Keratinocyte (primary cell): ENCODE data around the gene KIF13A. TPM values are rescaled to one million over a fixed set of nuclear protein-coding genes. Genes with fewer than 3 reads are reported as not detected.

Source experiments
- DNase-seq: peaks from one replicate; pipeline ENCODE4 v3.0.0-alpha.2; 2011; ENCODE audit warnings: low read depth, missing footprints, low spot score
- FAIRE-seq: peaks from 2 replicates; lab custom pipeline; 2011; peaks lifted over from hg19 to GRCh38; lab: Jason Lieb, UNC
- H2AFZ ChIP-seq: 2 replicates; pipeline ENCODE4 v1.6.0; 2012; ENCODE audit warnings: low read length, control low read depth, inconsistent platforms; ENCODE audit not compliant: control insufficient read depth
- H3K27ac ChIP-seq: 2 replicates; pipeline ENCODE4 v1.5.1; 2011; ENCODE audit warnings: low read length; ENCODE audit not compliant: control insufficient read depth, insufficient read depth
- H3K27me3 ChIP-seq: 3 replicates; pipeline ENCODE4 v1.6.0; 2011; ENCODE audit warnings: low read length; ENCODE audit not compliant: control insufficient read depth, insufficient read depth; ENCODE audit errors: extremely low read depth
- H3K36me3 ChIP-seq, 2 experiments: 2 replicates in 1 of 2; 3 replicates in 1 of 2; pipeline ENCODE4 v1.5.1; 2011; ENCODE audit warnings: low read length in 2 of 2, mild to moderate bottlenecking in 1 of 2; ENCODE audit not compliant: control insufficient read depth in 2 of 2, insufficient read depth in 2 of 2; ENCODE audit errors: extremely low read depth in 1 of 2
- H3K4me1 ChIP-seq: 3 replicates; pipeline ENCODE4 v1.5.1; 2011; ENCODE audit warnings: low read length; ENCODE audit not compliant: control insufficient read depth, insufficient read depth; ENCODE audit errors: extremely low read depth
- H3K4me2 ChIP-seq: 3 replicates; pipeline ENCODE4 v1.6.0; 2011; ENCODE audit warnings: low read depth, low read length; ENCODE audit not compliant: control insufficient read depth, insufficient read depth; ENCODE audit errors: extremely low read depth
- H3K4me3 ChIP-seq, 3 experiments: fragments of 200-600 bp in 1 of 3; sonication (generic) in 1 of 3; 2 replicates in 2 of 3; 3 replicates in 1 of 3; pipeline ENCODE4 v1.5.1; 2011 to 2016; ENCODE audit warnings: low read length in 3 of 3, mild to moderate bottlenecking in 3 of 3, control low read depth in 2 of 3, inconsistent platforms in 1 of 3, low read depth in 1 of 3, mixed read lengths in 1 of 3, mixed run types in 1 of 3, moderate library complexity in 1 of 3; ENCODE audit not compliant: control insufficient read depth in 2 of 3, insufficient read depth in 2 of 3; ENCODE audit errors: extremely low read depth in 1 of 3
- H3K79me2 ChIP-seq: 2 replicates; pipeline ENCODE4 v1.6.0; 2012; ENCODE audit warnings: low read length; ENCODE audit not compliant: control insufficient read depth, insufficient read depth
- H3K9ac ChIP-seq: 3 replicates; pipeline ENCODE4 v1.6.0; 2011; ENCODE audit warnings: low read length; ENCODE audit not compliant: control insufficient read depth, insufficient read depth; ENCODE audit errors: extremely low read depth
- H3K9me1 ChIP-seq: 3 replicates; pipeline ENCODE4 v1.6.0; 2011; ENCODE audit warnings: low read length; ENCODE audit not compliant: control insufficient read depth, insufficient read depth; ENCODE audit errors: extremely low read depth
- H3K9me3 ChIP-seq: 2 replicates; pipeline ENCODE4 v1.5.1; 2012; ENCODE audit warnings: low read depth, low read length; ENCODE audit not compliant: control insufficient read depth
- H4K20me1 ChIP-seq: 3 replicates; pipeline ENCODE4 v1.6.0; 2011; ENCODE audit warnings: low read length; ENCODE audit not compliant: control insufficient read depth, insufficient read depth; ENCODE audit errors: extremely low read depth
- CTCF ChIP-seq, 3 experiments: IDR thresholded peaks in 1 of 3; conservative IDR thresholded peaks in 1 of 3; optimal IDR thresholded peaks in 1 of 3; 2 replicates in 2 of 3; 3 replicates in 1 of 3; pipeline versions ENCODE3 to v1.5.1; 2011; ENCODE audit warnings: low read length in 3 of 3, mild to moderate bottlenecking in 3 of 3, moderate library complexity in 2 of 3, control low read depth in 1 of 3, inconsistent platforms in 1 of 3; ENCODE audit not compliant: insufficient read depth in 2 of 3; ENCODE audit errors: extremely low read depth in 1 of 3
- EZH2 ChIP-seq: IDR thresholded peaks from one replicate; pipeline ENCODE4 v1.6.1; 2012; ENCODE audit warnings: inconsistent platforms, mild to moderate bottlenecking, low read length, moderate library complexity
- dilution Hi-C: fragments of 300-500 bp; cut with MboI; formaldehyde crosslinking; loops from one replicate; pipeline ENCODE4 v1.7.0; 2020; ENCODE audit warnings: low sequenced_read_pairs; ENCODE audit not compliant: extremely low pct_ligation_motif_present
- polyA plus RNA-seq, 5 experiments: library from polyadenylated mRNA; depleted of rRNA in 3 of 5; stranded (reverse) in 3 of 5; stranded (forward) in 1 of 5; unstranded in 1 of 5; fragments of >200 nt; gene quantifications; 1 replicate in 1 of 5; 2 replicates in 3 of 5; 3 replicates in 1 of 5; pipeline versions ENCODE4 v1.2.1 to v1.2.3, GENCODE V29; 2011 to 2012; ENCODE audit warnings: missing spikeins in 2 of 5, low read depth in 1 of 5, low replicate concordance in 1 of 5

KIF13A gene
- polyA plus RNA-seq, 1 donor (not counting 4 experiments of a cell fraction or from before 2014, with no cell fraction given) = 96.2 TPM

DNA sequence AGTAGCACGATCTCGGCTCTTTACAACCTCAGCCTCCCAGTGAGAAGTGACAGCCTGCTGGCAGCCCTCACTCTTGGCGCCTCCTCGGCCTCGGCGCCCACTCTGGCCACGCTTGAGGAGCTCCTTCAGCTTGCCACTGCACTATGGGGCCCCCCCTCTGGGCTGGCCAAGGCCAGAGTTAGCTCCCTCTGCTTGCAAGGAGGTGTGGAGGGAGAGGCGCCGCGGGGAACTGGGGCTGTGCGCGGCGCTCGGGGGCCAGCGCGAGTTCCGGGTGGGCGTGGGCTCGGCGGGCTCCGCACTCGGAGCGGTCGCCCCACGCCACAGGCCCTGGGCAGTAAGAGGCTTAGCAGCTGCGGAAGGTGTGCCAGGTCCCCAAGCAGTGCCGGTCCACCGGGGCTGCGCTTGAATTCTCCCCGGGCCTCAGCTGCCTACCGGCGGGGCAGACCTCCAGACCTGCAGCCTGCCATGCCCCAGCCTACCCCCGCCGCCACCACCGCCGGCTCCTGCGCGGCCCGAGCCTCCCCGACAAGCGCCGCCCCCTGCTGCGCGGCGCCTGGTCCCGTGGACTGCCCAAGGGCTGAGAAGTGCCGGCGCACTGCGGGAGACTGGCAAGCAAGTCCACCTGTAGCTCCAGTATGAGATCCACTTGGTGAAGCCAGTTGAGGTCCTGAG, 258.7 kb downstream of the KIF13A start:
- dilution Hi-C loops = no loop called here
- Histone ChIP-seq H2AFZ (no peak overlapping the region), H3K79me2 (no peaks in the 10 kb centered on the region), H3K27me3 (no peaks in the 10 kb centered on the region), H3K9me1 (no peaks in the 10 kb centered on the region), H3K4me3 (no peak overlapping the region), H3K9ac (no peak overlapping the region), H4K20me1 (no peaks in the 10 kb centered on the region), H3K9me3 (no peaks in the 10 kb centered on the region), H3K4me1 (peaks cover 2% of the 10 kb centered on the region), H3K4me2 (no peak overlapping the region), H3K36me3 (no peaks in the 10 kb centered on the region), H3K27ac (no peak overlapping the region)
- no peak for TF ChIP-seq CTCF (optimal IDR thresholded peaks at IDR 0.05 in 1 of 3, IDR thresholded peaks at IDR 0.05 in 1 of 3, conservative IDR thresholded peaks at IDR 0.05 in 1 of 3; ENCODE audit: extremely low read depth in 1 of 3, insufficient read depth in 2 of 3, low read length in 3 of 3)
- no peak for TF ChIP-seq EZH2
- DNase-seq (no peak), FAIRE-seq (no peak)

GRCh38 chr6:17725083-17725482, 262.4 kb downstream of the KIF13A start:
- FAIRE-seq (no peak), DNase-seq (no peak)
- H3K4me2 ChIP-seq = no peak overlapping the region
- no peaks in the 10 kb centered on the region for H3K9me3 ChIP-seq
- H3K27me3 ChIP-seq = no peaks in the 10 kb centered on the region
- H3K36me3 ChIP-seq = no peaks in the 10 kb centered on the region
- no peak overlapping the region for H3K27ac ChIP-seq
- H3K9me1 ChIP-seq = no peaks in the 10 kb centered on the region
- H3K9ac ChIP-seq = no peak overlapping the region
- no peaks in the 10 kb centered on the region for H4K20me1 ChIP-seq
- no peak overlapping the region for H3K4me3 ChIP-seq
- no peaks in the 10 kb centered on the region for H3K79me2 ChIP-seq
- no peak overlapping the region for H2AFZ ChIP-seq
- dilution Hi-C loops = no loop called here
- H3K4me1 ChIP-seq = peaks cover 2% of the 10 kb centered on the region
- TF ChIP-seq CTCF (optimal IDR thresholded peaks at IDR 0.05 in 1 of 3, IDR thresholded peaks at IDR 0.05 in 1 of 3, conservative IDR thresholded peaks at IDR 0.05 in 1 of 3; ENCODE audit: extremely low read depth in 1 of 3, insufficient read depth in 2 of 3, low read length in 3 of 3) = no peak
